ENCODE data around the gene MISP. TPM values are rescaled to one million over a fixed set of nuclear protein-coding genes. Genes with fewer than 3 reads are reported as not detected.

The MISP gene
- total and polyA plus RNA-seq, 2 of the 13 experiments (the other 11 are each of a cell fraction or from before 2014, with no cell fraction given), result 0.67 to 1.3 TPM

DNA sequence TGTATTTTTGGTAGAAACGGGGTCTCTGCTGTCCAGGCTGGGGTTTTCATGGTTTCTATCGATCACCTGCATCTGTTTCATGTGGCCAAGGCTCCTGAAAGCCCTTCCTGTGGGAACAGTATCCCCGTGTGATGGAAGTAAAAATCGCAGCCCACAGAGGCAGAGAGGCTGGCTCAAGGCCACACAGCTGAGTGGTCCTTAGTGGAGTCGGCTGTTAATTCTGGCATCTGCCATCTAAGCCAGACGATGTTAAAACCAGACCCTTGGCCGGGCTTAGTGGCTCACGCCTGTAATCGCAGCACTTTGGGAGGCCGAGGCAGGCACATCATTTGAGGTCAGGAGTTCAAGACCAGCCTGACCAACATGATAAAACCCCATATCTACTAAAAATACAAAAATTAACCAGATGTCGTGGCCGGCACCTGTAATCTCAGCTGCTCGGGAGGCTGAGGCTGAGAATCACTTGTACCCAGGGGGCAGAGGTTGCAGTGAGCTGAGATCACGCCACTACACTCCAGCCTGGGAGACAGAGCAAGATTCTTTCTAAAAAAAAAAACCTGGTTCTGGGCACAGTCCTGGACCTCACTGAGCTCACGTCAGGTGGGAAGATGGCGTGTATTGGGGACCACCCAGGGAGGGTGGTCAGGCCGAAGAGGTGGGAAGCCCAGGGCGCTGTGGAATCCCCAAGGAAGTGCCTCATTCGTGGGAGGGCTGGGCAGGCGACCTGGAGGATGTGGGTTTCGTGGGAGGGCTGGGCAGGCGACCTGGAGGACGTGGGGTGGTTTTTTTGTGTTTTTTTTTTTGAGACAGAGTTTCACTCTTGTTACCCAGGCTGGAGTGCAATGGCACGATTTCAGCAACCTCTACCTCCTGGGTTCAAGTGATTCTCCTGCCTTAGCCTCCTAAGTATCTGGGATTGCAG, 18.5 kb upstream of the MISP start:
- POLR2A ChIA-PET, result no interaction called here
- in situ Hi-C loops (cut with HindIII; ENCODE audit: extremely low pct_ligation_motif_present, low pct_unique_long_range_greater_than_20kb), result loop anchor here (5.0 to 10.0 kb wide), 2 partner anchors 65 to 148 kb away; partner anchors contain the start of gene HCN2

DNA sequence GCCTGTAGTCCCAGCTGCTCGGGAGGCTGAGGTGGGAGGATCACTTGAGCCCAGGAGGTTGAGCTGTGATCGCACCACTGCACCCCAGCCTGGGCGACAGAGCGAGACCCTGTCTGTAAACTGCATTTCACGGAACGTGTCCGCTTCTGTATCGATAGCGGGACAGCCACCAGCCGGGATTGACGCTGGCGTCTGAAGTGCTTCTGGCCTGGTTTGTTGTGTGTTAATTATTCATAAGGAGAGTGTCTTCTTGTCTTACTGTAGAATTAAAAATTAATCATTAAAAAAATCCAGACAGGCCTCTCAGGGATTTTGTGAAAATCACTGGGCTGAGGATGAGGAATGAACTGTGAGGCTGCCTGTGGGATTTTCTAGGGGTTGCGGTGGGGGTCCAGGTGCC, 16.2 kb upstream of the MISP start:
- H4K20me1 ChIP-seq (ENCODE audit: insufficient read depth, low read length), result no peaks in the 10 kb centered on the region
- ChIA-PET CTCF (ENCODE audit: low intra/inter-chr PET ratio, low total read pairs) (interaction anchor here (1.4 to 2.2 kb wide), 2 partner anchors 70 to 72 kb away, joined by 8 to 25 read pairs; partner anchors contain the start of gene RNF126), POLR2A (interaction anchor here (0.6 to 1.0 kb wide), 5 partner anchors 27 to 179 kb away, joined by 3 read pairs; partner anchors contain the start of gene RNF126)
- in situ Hi-C loops (cut with HindIII; ENCODE audit: extremely low pct_ligation_motif_present, low pct_unique_long_range_greater_than_20kb) (loop anchor here (5.0 to 10.0 kb wide), 2 partner anchors 67 to 150 kb away; partner anchors contain the start of gene HCN2), intact Hi-C loops (cut with micrococcal nuclease; ENCODE audit: unreplicated experiment) (loop anchor here (1.0 kb wide), 1 partner anchor 71 kb away; the partner anchor contains the start of gene RNF126)
- no peaks in the 10 kb centered on the region for H3K79me2 ChIP-seq (ENCODE audit: insufficient read depth, low read length)
- H3K9me3 ChIP-seq (ENCODE audit: low read length), result no peaks in the 10 kb centered on the region
- 96% methylated on average over 13 of the region's 13 CpGs for WGBS (ENCODE audit: low lambda C conversion rate)
- peaks cover 30% of the 10 kb centered on the region for H3K4me1 ChIP-seq (ENCODE audit: insufficient read depth, low read length)
- H3K4me3 ChIP-seq (replicated peaks in 1 of 3; ENCODE audit: insufficient read depth in 1 of 3, low read depth in 2 of 3, low read length in 3 of 3), result no peak overlapping the region
- H3K4me2 ChIP-seq (ENCODE audit: low read depth, low read length), result no peak overlapping the region
- H3K27ac ChIP-seq (ENCODE audit: extremely low read length, insufficient read depth, low read length), result no peak overlapping the region
- TF ChIP-seq ZFP37 (CRISPR knock-in tag; IDR thresholded peaks at IDR 0.05; ENCODE audit: borderline replicate concordance) (no peak), ZNF225 (CRISPR knock-in tag; IDR thresholded peaks at IDR 0.05) (no peak)
- TF ChIP-seq, protein P1, sequence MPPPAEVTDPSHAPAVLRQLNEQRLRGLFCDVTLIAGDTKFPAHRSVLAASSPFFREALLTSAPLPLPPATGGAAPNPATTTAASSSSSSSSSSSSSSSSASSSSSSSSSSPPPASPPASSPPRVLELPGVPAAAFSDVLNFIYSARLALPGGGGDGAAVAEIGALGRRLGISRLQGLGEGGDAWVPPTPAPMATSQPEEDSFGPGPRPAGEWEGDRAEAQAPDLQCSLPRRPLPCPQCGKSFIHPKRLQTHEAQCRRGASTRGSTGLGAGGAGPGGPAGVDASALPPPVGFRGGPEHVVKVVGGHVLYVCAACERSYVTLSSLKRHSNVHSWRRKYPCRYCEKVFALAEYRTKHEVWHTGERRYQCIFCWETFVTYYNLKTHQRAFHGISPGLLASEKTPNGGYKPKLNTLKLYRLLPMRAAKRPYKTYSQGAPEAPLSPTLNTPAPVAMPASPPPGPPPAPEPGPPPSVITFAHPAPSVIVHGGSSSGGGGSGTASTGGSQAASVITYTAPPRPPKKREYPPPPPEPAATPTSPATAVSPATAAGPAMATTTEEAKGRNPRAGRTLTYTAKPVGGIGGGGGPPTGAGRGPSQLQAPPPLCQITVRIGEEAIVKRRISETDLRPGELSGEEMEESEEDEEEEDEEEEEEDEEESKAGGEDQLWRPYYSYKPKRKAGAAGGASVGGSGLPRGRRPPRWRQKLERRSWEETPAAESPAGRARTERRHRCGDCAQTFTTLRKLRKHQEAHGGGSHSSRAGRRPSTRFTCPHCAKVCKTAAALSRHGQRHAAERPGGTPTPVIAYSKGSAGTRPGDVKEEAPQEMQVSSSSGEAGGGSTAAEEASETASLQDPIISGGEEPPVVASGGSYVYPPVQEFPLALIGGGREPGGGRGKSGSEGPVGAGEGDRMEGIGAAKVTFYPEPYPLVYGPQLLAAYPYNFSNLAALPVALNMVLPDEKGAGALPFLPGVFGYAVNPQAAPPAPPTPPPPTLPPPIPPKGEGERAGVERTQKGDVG (CRISPR knock-in tag; IDR thresholded peaks at IDR 0.05; ENCODE audit: borderline replicate concordance), result no peak
- TF ChIP-seq, protein P2, sequence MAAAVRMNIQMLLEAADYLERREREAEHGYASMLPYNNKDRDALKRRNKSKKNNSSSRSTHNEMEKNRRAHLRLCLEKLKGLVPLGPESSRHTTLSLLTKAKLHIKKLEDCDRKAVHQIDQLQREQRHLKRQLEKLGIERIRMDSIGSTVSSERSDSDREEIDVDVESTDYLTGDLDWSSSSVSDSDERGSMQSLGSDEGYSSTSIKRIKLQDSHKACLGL (CRISPR knock-in tag; IDR thresholded peaks at IDR 0.05), result peak; percentile 25; the same call in 1 of the 2 replicates
- TF ChIP-seq, protein P3, sequence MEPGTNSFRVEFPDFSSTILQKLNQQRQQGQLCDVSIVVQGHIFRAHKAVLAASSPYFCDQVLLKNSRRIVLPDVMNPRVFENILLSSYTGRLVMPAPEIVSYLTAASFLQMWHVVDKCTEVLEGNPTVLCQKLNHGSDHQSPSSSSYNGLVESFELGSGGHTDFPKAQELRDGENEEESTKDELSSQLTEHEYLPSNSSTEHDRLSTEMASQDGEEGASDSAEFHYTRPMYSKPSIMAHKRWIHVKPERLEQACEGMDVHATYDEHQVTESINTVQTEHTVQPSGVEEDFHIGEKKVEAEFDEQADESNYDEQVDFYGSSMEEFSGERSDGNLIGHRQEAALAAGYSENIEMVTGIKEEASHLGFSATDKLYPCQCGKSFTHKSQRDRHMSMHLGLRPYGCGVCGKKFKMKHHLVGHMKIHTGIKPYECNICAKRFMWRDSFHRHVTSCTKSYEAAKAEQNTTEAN (CRISPR knock-in tag; conservative IDR thresholded peaks at IDR 0.05), result no peak
- H2AFZ ChIP-seq (ENCODE audit: low read length), result no peak overlapping the region
- DNase-seq (ENCODE audit: low spot score) (no peak), ATAC-seq (no peak), FAIRE-seq (no peak)
- no peak overlapping the region for H3K9ac ChIP-seq (ENCODE audit: insufficient read depth, low read depth, low read length)
- no TSS peak for BruUV-seq (replicated peaks)
- H3K36me3 ChIP-seq (replicated peaks in 1 of 2; ENCODE audit: control insufficient read depth in 1 of 2, insufficient read depth in 2 of 2, low read length in 2 of 2), result no peaks in the 10 kb centered on the region
- no peaks in the 10 kb centered on the region for H3K27me3 ChIP-seq (ENCODE audit: control insufficient read depth in 1 of 2, insufficient read depth in 2 of 2, low read length in 2 of 2)

More for the DNA sequence above, 18.5 kb upstream of the MISP start:
- Histone ChIP-seq H3K9me3 (ENCODE audit: low read length) (no peaks in the 10 kb centered on the region), H3K36me3 (replicated peaks in 1 of 2; ENCODE audit: control insufficient read depth in 1 of 2, insufficient read depth in 2 of 2, low read length in 2 of 2) (no peaks in the 10 kb centered on the region), H3K27ac (ENCODE audit: extremely low read length, insufficient read depth, low read length) (no peak overlapping the region), H3K4me1 (ENCODE audit: insufficient read depth, low read length) (peaks cover 7% of the 10 kb centered on the region), H3K4me2 (ENCODE audit: low read depth, low read length) (no peak overlapping the region), H3K9ac (ENCODE audit: insufficient read depth, low read depth, low read length) (no peak overlapping the region), H4K20me1 (ENCODE audit: insufficient read depth, low read length) (no peaks in the 10 kb centered on the region), H2AFZ (ENCODE audit: low read length) (no peak overlapping the region), H3K4me3 (replicated peaks in 1 of 3; ENCODE audit: insufficient read depth in 1 of 3, low read depth in 2 of 3, low read length in 3 of 3) (no peak overlapping the region), H3K27me3 (ENCODE audit: control insufficient read depth in 1 of 2, insufficient read depth in 2 of 2, low read length in 2 of 2) (no peaks in the 10 kb centered on the region), H3K79me2 (ENCODE audit: insufficient read depth, low read length) (no peaks in the 10 kb centered on the region)
- no peak for ATAC-seq
- no peak for DNase-seq (ENCODE audit: low spot score)
- CTCF ChIA-PET (ENCODE audit: low intra/inter-chr PET ratio, low total read pairs), result interaction anchor here (2.2 kb wide), 1 partner anchor 68 kb away, joined by 25 read pairs; no protein-coding TSS in a partner anchor
- FAIRE-seq, result no peak
- intact Hi-C loops (cut with micrococcal nuclease; ENCODE audit: unreplicated experiment), result no loop called here
- WGBS (ENCODE audit: low lambda C conversion rate), result 92% methylated on average over 23 of the region's 24 CpGs
- no TSS peak for BruUV-seq (replicated peaks)
- TF ChIP-seq, protein P4, sequence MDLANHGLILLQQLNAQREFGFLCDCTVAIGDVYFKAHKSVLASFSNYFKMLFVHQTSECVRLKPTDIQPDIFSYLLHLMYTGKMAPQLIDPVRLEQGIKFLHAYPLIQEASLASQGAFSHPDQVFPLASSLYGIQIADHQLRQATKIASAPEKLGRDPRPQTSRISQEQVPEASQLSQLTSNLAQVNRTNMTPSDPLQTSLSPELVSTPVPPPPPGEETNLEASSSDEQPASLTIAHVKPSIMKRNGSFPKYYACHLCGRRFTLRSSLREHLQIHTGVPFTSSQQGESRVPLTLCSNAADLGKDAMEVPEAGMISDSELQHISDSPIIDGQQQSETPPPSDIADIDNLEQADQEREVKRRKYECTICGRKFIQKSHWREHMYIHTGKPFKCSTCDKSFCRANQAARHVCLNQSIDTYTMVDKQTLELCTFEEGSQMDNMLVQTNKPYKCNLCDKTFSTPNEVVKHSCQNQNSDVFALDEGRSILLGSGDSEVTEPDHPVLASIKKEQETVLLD (CRISPR knock-in tag; IDR thresholded peaks at IDR 0.05; ENCODE audit: low read depth), result no peak
- TF ChIP-seq NFATC3 (CRISPR knock-in tag; IDR thresholded peaks at IDR 0.05) (no peak), RNF2 (conservative IDR thresholded peaks at IDR 0.05; ENCODE audit: low read depth) (no peak), ZSCAN29 (CRISPR knock-in tag; conservative IDR thresholded peaks at IDR 0.05) (no peak)

Data from HepG2 (cell line).